ENCODE data around the gene GLUD1.
"Not testable (repeated sequence)": the region's sequence is repeated elsewhere in the genome, so short reads cannot be mapped to it uniquely, and the experiment has no call there.

DNA sequence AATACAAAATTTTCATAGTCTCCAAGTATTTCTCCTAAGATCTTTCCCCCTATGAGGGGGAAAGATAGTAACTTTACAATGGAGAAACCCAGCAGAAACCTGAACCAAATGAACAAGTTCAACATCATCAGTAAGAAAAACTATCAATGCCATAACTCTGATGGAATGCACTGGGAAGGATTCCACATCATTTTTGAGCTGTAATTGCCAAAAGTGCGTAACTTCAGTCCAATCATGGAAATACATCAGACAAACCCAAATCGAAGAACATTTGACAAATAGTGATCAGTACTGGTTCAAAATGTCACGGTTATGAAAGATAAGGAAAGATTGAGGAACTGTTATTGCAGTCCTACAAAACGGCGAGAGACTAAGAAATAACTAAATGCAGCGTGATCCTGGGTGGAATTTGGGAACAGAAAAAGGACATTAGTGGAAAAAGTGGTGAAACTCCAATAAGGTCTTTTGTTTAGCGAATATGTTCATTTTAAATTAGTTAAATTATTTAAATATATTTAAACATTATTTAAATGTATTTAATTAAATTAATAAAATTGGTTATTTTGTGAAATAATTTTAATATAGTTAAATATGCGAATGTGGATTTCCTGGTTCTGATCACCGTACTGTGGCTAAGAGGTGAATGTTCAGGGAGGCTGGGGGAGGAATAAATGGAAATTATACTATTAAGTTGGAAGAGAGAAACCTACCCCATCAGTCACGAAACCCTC lies 79.5 kb downstream of the GLUD1 start:
- TF ChIP-seq, protein P1, sequence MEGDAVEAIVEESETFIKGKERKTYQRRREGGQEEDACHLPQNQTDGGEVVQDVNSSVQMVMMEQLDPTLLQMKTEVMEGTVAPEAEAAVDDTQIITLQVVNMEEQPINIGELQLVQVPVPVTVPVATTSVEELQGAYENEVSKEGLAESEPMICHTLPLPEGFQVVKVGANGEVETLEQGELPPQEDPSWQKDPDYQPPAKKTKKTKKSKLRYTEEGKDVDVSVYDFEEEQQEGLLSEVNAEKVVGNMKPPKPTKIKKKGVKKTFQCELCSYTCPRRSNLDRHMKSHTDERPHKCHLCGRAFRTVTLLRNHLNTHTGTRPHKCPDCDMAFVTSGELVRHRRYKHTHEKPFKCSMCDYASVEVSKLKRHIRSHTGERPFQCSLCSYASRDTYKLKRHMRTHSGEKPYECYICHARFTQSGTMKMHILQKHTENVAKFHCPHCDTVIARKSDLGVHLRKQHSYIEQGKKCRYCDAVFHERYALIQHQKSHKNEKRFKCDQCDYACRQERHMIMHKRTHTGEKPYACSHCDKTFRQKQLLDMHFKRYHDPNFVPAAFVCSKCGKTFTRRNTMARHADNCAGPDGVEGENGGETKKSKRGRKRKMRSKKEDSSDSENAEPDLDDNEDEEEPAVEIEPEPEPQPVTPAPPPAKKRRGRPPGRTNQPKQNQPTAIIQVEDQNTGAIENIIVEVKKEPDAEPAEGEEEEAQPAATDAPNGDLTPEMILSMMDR (conservative IDR thresholded peaks at IDR 0.05) = not testable (repeated sequence)
- TF ChIP-seq EZH2 (IDR thresholded peaks at IDR 0.05; ENCODE audit: low read depth) = not testable (repeated sequence)

Measured in PC-9 (cell line).